SU-DHL-6 (cell line): ENCODE data around the gene CRAMP1.

Source experiments
- EZH2phosphoT487 ChIP-seq: fragments of 200-600 bp; sonication (generic), shearing (Covaris generic); conservative IDR thresholded peaks from 2 replicates; pipeline ENCODE4 v1.6.1; 2018; ENCODE audit warnings: mild to moderate bottlenecking, antibody characterized with exemption, low read length, moderate library complexity, mixed read lengths
- TF ChIP-seq, protein P1 (sequence below): fragments of 200-600 bp; sonication (generic); IDR thresholded peaks from one replicate; pipeline ENCODE4 v1.5.1; 2017; ENCODE audit warnings: antibody characterized with exemption, mild to moderate bottlenecking, low read length, moderate library complexity; ENCODE audit not compliant: insufficient read depth, poor library complexity, severe bottlenecking

GRCh38 chr16:1655909-1656807, 44.0 kb downstream of the CRAMP1 start:
- TF ChIP-seq, protein P1, sequence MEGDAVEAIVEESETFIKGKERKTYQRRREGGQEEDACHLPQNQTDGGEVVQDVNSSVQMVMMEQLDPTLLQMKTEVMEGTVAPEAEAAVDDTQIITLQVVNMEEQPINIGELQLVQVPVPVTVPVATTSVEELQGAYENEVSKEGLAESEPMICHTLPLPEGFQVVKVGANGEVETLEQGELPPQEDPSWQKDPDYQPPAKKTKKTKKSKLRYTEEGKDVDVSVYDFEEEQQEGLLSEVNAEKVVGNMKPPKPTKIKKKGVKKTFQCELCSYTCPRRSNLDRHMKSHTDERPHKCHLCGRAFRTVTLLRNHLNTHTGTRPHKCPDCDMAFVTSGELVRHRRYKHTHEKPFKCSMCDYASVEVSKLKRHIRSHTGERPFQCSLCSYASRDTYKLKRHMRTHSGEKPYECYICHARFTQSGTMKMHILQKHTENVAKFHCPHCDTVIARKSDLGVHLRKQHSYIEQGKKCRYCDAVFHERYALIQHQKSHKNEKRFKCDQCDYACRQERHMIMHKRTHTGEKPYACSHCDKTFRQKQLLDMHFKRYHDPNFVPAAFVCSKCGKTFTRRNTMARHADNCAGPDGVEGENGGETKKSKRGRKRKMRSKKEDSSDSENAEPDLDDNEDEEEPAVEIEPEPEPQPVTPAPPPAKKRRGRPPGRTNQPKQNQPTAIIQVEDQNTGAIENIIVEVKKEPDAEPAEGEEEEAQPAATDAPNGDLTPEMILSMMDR: no peak
- TF ChIP-seq EZH2phosphoT487: no peak
